Measurements from ENCODE around the gene EDAR. TPM values are rescaled to one million over a fixed set of nuclear protein-coding genes. Genes with fewer than 3 reads are reported as not detected.

Gene EDAR
- total RNA-seq, 1 donor from 2014 or later, result 5.5 TPM

DNA sequence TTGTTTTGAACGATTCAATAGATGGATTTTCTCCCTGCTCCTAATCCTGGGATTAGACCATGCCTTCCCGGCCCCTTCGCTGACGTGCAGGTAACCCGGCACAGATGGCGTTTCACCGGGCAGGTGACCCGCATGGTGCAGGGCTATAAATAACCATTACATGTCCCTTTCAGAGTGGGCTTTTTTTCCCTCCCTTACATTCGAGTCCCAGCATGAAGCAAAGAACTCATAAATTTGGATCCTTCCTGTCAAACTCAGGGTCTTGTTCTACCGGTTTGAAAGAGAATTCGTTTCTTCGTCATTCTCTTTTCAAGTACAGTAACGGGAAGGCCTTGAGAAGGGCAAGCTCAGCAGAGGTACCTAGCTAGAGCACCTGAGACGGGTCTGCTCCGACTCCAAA is 46.1 kb downstream of the EDAR start:
- Mint-ChIP-seq H3K4me3 (no peak overlapping the region), H3K36me3 (peaks cover 11% of the 10 kb centered on the region), H3K4me1 (peaks cover 38% of the 10 kb centered on the region), H3K27ac (peak overlapping the region; percentile 98), H3K27me3 (ENCODE audit: low read depth) (no peaks in the 10 kb centered on the region), H3K9me3 (peaks cover 14% of the 10 kb centered on the region)
- TF ChIP-seq, protein P1, sequence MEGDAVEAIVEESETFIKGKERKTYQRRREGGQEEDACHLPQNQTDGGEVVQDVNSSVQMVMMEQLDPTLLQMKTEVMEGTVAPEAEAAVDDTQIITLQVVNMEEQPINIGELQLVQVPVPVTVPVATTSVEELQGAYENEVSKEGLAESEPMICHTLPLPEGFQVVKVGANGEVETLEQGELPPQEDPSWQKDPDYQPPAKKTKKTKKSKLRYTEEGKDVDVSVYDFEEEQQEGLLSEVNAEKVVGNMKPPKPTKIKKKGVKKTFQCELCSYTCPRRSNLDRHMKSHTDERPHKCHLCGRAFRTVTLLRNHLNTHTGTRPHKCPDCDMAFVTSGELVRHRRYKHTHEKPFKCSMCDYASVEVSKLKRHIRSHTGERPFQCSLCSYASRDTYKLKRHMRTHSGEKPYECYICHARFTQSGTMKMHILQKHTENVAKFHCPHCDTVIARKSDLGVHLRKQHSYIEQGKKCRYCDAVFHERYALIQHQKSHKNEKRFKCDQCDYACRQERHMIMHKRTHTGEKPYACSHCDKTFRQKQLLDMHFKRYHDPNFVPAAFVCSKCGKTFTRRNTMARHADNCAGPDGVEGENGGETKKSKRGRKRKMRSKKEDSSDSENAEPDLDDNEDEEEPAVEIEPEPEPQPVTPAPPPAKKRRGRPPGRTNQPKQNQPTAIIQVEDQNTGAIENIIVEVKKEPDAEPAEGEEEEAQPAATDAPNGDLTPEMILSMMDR (IDR thresholded peaks at IDR 0.05; ENCODE audit: unreplicated experiment), result no peak
- DNase-seq (ENCODE audit: low spot score in 2 of 2, unreplicated experiment in 2 of 2), result no peak

DNA sequence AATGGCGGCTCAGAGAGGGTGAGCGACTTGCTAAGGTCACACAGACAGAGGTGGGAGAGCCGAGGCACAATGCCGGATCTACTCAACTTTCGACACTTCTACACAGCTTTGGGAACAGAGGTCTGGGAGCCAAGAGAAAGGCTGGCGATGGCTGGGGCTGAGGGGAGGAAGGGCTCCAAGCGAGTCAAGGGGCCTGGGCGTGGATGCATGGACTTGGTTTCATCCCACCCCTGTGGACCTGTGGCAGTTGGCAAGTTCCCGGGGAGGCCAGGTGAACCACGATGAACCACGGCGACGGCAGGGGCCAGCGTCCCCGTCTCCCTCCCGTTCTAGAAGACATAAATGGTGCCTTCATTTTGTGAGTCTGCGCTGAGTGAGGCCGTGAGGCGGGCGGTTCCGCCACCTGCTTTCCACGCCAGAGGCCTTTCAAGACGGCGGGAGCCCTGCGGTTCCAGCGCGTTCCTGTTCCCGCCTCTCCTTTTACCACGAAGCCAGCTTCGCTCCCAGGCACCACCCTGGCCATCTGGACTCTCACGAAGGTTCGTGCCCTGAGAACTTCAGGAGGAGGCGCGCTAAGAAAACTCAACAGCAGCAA is 46.7 kb downstream of the EDAR start:
- H3K36me3 Mint-ChIP-seq, result peaks cover 8% of the 10 kb centered on the region
- no peaks in the 10 kb centered on the region for H3K27me3 Mint-ChIP-seq (ENCODE audit: low read depth)
- TF ChIP-seq, protein P1 (IDR thresholded peaks at IDR 0.05; ENCODE audit: unreplicated experiment), result no peak
- H3K27ac Mint-ChIP-seq, result peak overlapping the region; percentile 98
- H3K9me3 Mint-ChIP-seq, result peaks cover 12% of the 10 kb centered on the region
- H3K4me3 Mint-ChIP-seq, result no peak overlapping the region
- peaks cover 38% of the 10 kb centered on the region for H3K4me1 Mint-ChIP-seq
- no peak for DNase-seq (ENCODE audit: low spot score in 2 of 2, unreplicated experiment in 2 of 2)

DNA sequence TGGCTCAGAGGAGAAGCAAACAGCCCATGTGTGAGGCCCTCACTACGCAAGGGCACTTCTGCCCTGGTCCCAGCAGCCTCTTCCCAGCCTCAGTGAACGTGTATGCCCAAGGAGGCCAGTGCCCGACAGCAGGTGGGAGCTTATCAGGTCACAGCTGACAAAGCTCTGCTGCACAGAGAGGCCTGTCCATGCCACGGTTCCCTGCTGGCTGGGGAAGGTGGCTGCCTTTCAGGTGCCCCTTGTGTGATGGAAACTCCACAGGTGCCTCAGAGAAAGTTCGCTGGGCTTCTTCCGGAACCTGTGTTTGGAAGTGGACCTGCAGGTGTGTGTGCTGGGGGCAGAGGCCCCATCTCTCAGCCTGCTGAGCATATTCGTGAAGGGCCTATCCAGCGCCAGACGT is 47.3 kb downstream of the EDAR start:
- Mint-ChIP-seq H3K27ac (peak overlapping the region; percentile 98), H3K27me3 (ENCODE audit: low read depth) (no peaks in the 10 kb centered on the region), H3K4me1 (peaks cover 39% of the 10 kb centered on the region), H3K4me3 (no peak overlapping the region), H3K36me3 (peaks cover 3% of the 10 kb centered on the region), H3K9me3 (peaks cover 7% of the 10 kb centered on the region)
- TF ChIP-seq, protein P1 (IDR thresholded peaks at IDR 0.05; ENCODE audit: unreplicated experiment), result no peak
- DNase-seq (ENCODE audit: low spot score in 2 of 2, unreplicated experiment in 2 of 2), result no peak

DNA sequence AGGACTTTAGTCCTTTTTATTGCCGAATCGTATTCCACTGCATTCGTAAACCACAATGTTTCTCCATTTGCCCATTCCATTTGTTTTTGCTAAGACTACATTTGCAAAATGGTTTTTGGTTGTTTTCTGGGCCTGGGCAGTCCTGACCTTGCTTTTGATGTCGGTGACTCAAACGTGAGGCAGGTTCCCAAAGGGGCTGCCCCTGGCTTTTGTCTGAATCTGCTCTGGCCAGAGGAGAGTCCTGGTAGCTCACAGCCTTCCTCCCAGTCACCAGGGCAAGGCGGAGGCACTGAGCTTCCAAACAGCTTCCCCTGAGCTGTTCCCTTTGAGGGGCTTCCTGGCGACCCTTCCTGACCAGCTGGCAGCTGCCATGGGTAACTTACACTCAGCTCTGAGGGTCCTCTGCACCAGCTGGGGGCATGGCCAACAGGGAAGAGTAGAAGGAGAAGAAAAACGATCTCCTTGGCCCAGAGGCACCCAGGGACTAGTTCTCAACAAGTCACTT is 47.8 kb downstream of the EDAR start:
- H3K27ac Mint-ChIP-seq, result no peak overlapping the region
- no peaks in the 10 kb centered on the region for H3K27me3 Mint-ChIP-seq (ENCODE audit: low read depth)
- peaks cover 44% of the 10 kb centered on the region for H3K4me1 Mint-ChIP-seq
- TF ChIP-seq, protein P1 (IDR thresholded peaks at IDR 0.05; ENCODE audit: unreplicated experiment), result no peak
- no peaks in the 10 kb centered on the region for H3K36me3 Mint-ChIP-seq
- no peak for DNase-seq (ENCODE audit: low spot score in 2 of 2, unreplicated experiment in 2 of 2)
- H3K4me3 Mint-ChIP-seq, result no peak overlapping the region
- H3K9me3 Mint-ChIP-seq, result peaks cover 2% of the 10 kb centered on the region

DNA sequence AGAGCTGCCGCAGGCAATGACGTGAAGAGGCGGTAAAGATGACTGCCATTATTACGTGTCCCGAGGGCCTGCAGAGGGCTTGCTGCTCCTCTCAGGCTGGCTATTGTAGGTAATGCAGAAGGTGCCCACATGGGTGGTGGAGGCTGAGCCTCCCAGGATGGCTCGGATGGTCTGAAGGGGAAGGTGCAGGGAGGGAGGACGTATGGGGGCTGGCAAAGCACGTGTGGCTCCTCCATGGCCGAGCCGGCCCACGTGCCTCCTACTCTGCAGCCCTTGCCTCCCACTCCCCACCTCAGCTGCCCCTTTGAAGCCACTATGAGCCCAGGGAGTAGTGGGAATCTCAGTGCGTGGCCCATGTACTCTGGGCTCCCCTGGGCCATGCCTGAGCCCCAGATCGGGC is 48.9 kb downstream of the EDAR start:
- H3K27ac Mint-ChIP-seq, result no peak overlapping the region
- no peaks in the 10 kb centered on the region for H3K9me3 Mint-ChIP-seq
- DNase-seq (ENCODE audit: low spot score in 2 of 2, unreplicated experiment in 2 of 2), result no peak
- no peaks in the 10 kb centered on the region for H3K27me3 Mint-ChIP-seq (ENCODE audit: low read depth)
- peaks cover 54% of the 10 kb centered on the region for H3K4me1 Mint-ChIP-seq
- TF ChIP-seq, protein P1 (IDR thresholded peaks at IDR 0.05; ENCODE audit: unreplicated experiment), result no peak
- no peaks in the 10 kb centered on the region for H3K36me3 Mint-ChIP-seq
- no peak overlapping the region for H3K4me3 Mint-ChIP-seq

Data from mesothelial cell of epicardium (in vitro differentiated cells).